ENCODE data around the gene MRPS2.

GRCh38 chr9:135489188-135489906 is 11.1 kb upstream of the MRPS2 start:
- TF ChIP-seq TCF7 (CRISPR knock-in tag; IDR thresholded peaks at IDR 0.05; ENCODE audit: low read depth) = no peak
- TF ChIP-seq ZNF263 (CRISPR knock-in tag; IDR thresholded peaks at IDR 0.05; ENCODE audit: low read depth) = no peak
- TF ChIP-seq, protein P1, sequence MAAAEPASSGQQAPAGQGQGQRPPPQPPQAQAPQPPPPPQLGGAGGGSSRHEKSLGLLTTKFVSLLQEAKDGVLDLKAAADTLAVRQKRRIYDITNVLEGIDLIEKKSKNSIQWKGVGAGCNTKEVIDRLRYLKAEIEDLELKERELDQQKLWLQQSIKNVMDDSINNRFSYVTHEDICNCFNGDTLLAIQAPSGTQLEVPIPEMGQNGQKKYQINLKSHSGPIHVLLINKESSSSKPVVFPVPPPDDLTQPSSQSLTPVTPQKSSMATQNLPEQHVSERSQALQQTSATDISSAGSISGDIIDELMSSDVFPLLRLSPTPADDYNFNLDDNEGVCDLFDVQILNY (CRISPR knock-in tag; IDR thresholded peaks at IDR 0.05) = no peak
- no peak for TF ChIP-seq JUN (CRISPR knock-in tag; IDR thresholded peaks at IDR 0.05)
- TF ChIP-seq, protein P2, sequence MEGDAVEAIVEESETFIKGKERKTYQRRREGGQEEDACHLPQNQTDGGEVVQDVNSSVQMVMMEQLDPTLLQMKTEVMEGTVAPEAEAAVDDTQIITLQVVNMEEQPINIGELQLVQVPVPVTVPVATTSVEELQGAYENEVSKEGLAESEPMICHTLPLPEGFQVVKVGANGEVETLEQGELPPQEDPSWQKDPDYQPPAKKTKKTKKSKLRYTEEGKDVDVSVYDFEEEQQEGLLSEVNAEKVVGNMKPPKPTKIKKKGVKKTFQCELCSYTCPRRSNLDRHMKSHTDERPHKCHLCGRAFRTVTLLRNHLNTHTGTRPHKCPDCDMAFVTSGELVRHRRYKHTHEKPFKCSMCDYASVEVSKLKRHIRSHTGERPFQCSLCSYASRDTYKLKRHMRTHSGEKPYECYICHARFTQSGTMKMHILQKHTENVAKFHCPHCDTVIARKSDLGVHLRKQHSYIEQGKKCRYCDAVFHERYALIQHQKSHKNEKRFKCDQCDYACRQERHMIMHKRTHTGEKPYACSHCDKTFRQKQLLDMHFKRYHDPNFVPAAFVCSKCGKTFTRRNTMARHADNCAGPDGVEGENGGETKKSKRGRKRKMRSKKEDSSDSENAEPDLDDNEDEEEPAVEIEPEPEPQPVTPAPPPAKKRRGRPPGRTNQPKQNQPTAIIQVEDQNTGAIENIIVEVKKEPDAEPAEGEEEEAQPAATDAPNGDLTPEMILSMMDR (IDR thresholded peaks at IDR 0.05) = no peak
- no peak for TF ChIP-seq NFYB (CRISPR knock-in tag; conservative IDR thresholded peaks at IDR 0.05; ENCODE audit: low read depth)
- TF ChIP-seq, protein P3, sequence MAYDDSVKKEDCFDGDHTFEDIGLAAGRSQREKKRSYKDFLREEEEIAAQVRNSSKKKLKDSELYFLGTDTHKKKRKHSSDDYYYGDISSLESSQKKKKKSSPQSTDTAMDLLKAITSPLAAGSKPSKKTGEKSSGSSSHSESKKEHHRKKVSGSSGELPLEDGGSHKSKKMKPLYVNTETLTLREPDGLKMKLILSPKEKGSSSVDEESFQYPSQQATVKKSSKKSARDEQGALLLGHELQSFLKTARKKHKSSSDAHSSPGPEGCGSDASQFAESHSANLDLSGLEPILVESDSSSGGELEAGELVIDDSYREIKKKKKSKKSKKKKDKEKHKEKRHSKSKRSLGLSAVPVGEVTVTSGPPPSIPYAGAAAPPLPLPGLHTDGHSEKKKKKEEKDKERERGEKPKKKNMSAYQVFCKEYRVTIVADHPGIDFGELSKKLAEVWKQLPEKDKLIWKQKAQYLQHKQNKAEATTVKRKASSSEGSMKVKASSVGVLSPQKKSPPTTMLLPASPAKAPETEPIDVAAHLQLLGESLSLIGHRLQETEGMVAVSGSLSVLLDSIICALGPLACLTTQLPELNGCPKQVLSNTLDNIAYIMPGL (CRISPR knock-in tag; IDR thresholded peaks at IDR 0.05) = no peak
- TF ChIP-seq, protein P4, sequence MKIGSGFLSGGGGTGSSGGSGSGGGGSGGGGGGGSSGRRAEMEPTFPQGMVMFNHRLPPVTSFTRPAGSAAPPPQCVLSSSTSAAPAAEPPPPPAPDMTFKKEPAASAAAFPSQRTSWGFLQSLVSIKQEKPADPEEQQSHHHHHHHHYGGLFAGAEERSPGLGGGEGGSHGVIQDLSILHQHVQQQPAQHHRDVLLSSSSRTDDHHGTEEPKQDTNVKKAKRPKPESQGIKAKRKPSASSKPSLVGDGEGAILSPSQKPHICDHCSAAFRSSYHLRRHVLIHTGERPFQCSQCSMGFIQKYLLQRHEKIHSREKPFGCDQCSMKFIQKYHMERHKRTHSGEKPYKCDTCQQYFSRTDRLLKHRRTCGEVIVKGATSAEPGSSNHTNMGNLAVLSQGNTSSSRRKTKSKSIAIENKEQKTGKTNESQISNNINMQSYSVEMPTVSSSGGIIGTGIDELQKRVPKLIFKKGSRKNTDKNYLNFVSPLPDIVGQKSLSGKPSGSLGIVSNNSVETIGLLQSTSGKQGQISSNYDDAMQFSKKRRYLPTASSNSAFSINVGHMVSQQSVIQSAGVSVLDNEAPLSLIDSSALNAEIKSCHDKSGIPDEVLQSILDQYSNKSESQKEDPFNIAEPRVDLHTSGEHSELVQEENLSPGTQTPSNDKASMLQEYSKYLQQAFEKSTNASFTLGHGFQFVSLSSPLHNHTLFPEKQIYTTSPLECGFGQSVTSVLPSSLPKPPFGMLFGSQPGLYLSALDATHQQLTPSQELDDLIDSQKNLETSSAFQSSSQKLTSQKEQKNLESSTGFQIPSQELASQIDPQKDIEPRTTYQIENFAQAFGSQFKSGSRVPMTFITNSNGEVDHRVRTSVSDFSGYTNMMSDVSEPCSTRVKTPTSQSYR (CRISPR knock-in tag; IDR thresholded peaks at IDR 0.05) = no peak
- TF ChIP-seq NR3C1 (CRISPR knock-in tag; conservative IDR thresholded peaks at IDR 0.05; ENCODE audit: low read depth) = no peak
- TF ChIP-seq CBFB (CRISPR knock-in tag; IDR thresholded peaks at IDR 0.05; ENCODE audit: low read depth) = no peak
- TF ChIP-seq CREB1 (CRISPR knock-in tag; IDR thresholded peaks at IDR 0.05) = no peak

Measured in WTC11 (cell line).